Left hindlimb (tissue), 1 donor: ENCODE measurements around the gene NTNG1.
"Not testable (repeated sequence)": the region's sequence is repeated elsewhere in the genome, so short reads cannot be mapped to it uniquely, and the experiment has no call there.

Experiments
- DNase-seq: peaks from one replicate; pipeline ENCODE4 v3.0.0-alpha.2; 2018

The NTNG1 gene

DNA sequence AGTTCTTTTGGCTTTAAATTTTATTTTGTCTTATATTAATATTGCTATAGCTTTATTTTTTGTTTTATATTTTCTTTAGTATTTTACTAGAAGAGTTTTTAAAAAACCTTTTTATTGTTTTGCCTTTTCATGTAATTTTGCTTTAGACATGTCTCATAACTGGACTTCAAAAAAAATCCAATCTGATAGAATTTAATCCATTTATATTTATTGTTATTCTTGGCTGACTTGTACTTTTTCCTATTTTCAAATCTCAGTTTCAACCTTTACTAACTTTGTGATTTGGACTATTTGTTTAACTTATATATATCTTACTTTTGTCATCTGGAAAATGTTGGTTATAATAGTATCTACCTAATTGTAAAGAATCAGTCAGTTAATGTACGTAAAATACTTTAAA is 61.2 kb downstream of the NTNG1 start:
- DNase-seq: no peak

DNA sequence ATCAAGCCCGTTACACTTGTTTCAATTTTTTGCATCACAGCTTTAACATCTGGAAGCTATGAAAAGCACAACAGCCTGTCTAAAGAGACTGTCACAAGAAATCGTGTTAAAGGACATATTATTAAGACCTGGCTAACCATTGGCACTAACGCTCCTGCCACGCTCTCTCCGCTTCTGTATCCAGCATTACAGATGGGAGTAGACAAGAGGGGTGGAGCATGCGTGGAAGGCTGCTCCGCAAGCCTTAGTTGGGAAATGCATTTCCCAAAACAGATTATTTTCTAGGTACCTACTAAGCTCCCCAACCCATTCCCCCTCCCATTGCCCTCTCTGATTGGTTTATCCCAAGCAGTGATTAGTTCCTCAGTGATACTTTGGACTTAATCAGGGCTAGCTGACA is 72.4 kb downstream of the NTNG1 start:
- no peak for DNase-seq

DNA sequence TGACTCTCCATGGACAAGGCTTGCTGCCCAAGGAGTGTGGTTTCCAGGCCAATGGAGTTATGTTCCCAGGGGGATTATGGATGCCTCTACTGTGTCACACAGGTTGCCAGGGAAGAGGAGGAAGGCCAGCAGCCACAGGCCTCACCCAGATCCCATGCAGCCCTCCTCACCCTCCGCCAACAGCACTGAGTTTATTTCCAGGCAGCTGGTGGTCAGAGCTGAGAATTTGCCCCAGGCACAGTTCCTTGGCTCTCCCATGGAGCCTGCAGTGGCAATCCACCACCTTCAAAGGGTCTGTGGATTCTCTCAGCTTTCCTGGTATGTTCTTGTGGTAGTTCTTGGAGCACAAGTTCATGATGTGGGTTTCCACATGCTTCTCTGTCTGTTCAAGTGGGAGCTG is 79.2 kb downstream of the NTNG1 start:
- no peak for DNase-seq

DNA sequence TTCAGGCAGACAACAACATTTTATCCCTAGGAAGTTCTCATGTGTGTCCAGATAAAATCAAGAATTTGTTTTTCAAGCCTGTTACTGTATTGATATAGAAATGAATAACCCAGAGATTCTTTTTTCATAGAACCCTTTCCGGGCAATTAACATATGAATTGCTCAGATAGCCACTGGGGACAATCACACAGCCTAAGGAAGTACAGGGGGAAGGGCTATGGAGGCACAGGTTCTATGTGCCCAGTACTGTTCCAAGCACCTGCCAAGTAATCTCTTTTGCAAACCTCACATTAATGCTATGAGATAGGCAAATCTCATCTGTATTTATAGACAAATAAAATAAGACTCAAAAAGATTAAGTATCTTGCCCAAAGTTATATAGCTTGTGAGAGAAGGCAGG is 84.9 kb downstream of the NTNG1 start:
- DNase-seq: no peak

DNA sequence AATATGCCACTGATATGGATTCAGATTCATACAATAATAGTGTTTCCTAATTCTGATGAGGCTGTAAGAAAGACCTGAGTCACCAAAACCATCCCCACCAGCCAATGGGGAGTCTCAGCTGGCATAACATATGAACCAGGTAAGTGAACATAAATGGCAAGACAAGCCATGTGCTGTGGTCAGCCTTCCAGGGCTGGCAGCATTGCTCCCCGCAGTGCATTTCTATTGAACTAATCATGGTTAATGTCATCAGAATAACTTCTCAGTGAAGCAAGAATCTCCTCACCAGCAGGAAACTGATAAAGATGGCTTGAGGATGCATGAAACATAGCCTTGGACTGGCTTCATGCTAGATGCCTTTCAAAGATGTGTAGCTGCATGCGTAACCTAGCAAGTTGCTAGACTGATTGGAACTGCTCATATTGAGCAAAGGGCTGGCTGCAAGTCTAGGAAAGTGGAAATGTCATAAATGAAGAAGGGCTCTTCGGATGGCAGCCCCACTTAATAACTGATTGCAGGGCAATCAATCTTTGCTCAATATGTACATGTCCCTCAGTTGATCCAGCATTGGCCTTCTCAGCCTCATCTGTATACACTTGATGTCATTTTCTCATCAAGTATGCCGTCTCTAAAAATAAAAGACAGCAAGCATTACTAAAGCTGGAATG is 88.0 kb downstream of the NTNG1 start:
- DNase-seq: no peak

DNA sequence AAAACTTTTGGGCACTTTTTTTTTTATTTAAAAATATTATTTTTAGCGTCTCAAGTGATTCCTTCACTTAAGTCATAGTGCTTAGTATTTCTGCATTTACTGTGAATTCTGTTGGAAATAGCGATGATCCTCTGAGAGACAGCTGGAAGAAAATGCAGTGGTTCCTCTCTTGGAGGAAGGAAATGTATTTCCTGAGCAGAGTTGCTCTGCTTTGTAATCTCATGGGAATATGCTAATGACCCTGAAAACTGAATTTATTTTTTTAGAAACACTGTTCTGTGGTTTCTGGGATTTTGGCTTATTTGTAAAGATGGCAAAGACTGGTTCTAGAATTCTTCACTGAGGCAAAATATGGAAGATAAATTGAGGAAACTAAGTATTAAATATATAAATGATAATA is 88.9 kb downstream of the NTNG1 start:
- no peak for DNase-seq

DNA sequence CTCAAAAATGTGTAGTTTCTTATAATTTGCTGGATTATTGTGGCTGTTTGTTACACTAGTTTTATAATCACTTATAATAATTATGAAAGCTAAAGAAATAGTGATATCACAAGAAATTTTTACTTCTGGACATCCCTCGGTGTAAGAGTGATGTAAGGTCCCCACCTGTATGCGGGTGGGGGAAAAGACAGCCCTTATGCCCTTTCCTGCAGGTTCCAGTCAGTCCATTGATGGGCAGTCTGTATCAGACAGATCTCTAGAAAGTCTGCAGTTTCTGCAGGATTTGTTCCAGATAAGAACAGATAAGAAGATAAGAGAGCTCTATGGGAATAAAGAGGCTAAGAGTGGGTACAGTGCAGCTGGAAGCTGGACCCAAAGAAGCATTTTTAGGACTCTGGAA is 89.3 kb downstream of the NTNG1 start:
- no peak for DNase-seq

DNA sequence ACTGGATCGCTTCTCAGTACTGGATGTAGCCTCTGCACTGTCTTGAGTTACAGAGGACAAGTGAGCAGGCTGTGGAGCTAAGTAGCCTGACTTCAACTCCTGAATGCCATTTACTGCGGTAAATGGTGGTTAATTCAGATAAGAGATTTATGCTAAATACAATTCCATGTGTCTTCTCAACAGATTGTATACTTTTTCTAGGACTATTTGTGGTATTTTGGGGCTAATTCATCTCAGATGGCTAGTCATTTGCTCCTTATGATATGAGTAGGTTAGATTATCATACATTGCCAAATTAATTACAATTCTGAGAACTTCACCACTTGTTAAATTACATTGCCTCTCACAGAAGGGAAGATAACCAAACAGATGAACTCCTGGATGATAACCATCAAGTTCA is 90.5 kb downstream of the NTNG1 start:
- no peak for DNase-seq

DNA sequence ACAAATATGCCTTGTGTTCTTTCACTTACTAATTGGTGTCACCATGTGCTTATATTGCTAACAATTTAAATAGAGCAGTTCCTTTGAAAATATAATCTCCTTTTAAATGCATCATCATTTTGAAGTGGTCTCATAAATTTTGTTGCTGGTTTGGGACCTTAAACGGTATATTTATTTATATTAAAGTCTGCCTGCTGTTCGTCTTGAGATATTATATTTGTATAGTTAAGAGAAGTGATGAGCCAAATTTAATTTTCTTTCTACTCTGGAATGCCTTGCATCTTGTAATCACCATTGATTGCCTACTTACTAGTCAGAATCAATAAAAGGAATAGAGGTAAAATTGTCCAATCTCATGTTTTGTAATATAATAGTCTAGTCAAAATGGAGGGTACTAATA is 91.6 kb downstream of the NTNG1 start:
- DNase-seq: no peak

DNA sequence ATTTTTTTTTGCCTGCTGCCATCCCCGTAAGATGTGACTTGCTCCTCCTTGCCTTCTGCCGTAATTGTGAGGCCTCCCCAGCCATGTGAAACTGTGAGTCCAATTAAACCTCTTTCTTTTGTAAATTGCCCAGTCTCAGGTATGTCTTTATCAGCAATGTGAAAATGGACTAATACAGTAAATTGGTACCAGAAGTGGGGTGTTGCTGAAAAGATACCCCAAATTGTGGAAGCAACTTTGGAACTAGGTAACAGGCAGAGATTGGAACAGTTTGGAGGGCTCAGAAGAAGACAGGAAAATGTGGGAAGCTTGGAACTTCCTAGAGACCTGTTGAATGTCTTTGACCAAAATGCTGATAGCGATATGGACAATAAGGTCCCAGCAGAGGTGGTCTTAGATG is 95.9 kb downstream of the NTNG1 start:
- DNase-seq: not testable (repeated sequence)

DNA sequence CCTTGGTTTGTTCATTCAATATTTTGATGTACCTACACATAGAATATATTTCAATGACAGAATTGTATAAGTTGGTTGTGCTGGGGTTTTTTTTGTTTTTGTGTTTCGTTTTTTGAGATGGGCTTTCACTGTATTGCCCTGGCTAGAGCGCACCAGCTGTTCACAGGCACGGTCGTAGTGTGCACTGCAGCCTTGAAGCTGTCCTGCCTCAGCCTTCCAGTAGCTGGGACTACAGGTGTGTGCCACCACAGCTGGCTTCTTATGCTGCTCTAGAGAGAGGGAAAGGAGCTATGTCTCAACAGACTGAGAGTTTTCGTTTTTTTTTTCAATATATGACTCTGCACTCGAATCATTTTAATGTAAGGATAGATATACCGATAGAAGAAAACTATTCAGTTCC is 102.6 kb downstream of the NTNG1 start:
- no peak for DNase-seq

DNA sequence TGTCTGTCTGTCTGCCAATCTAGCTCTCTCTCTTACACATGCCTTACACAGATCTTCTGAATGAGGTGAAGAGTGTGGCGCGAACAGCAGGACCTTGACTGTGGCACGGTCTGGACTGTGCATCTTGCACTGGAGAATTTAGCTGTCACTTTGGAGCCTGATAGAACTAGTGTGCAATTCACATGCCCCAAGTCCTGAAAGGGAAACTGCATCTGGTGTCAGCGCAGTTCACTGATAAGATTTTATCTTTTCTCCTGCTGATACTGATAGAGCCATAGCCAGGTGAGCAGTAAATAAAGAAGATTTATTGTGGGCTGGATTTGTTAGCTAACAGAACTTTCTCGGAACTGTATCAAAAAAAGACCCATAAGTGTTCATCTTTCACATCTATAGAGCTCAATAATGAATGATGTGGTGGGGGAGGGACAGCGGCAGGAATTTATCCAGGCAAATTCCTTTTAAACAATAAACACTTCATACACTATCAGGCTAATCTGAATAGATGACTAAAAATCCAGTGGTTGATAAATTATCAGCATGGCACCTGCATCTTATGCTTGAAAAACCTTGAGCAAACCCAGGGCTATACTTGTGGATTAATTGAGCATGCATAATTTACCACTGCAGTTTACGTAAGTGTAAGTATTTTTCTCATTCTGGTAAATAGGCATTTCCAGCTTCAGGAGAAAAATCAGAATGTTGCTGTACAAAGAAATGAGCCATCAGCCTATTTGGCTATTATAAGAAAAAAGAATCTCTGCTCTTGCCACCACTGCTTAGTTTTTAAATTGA is 104.1 kb downstream of the NTNG1 start:
- no peak for DNase-seq

DNA sequence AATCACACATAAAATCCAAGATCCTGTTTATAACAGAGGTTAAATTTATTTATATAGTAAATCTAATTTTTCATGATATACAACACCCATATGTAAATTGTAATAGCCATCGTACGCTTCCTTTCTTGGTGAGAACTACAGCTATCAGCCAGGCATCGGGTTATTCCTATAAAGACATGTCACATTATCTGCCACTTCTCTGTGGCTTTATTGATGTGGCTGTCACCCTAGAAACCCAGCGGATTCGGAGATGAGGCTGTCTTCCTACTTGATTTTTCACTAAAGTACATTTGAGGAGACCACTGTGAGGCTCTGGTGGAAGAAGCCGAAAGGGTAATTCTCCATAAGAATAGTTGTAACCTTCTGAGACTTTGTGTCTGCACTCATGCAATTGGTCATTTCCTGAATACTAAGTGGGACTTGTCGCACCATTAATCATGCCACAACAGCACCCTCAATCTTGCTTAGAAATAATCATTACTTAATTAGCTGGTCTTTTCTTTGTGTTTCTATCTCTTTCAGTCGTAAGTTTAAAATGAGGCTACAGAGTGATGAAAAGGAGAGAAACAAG is 106.0 kb downstream of the NTNG1 start:
- DNase-seq: no peak

DNA sequence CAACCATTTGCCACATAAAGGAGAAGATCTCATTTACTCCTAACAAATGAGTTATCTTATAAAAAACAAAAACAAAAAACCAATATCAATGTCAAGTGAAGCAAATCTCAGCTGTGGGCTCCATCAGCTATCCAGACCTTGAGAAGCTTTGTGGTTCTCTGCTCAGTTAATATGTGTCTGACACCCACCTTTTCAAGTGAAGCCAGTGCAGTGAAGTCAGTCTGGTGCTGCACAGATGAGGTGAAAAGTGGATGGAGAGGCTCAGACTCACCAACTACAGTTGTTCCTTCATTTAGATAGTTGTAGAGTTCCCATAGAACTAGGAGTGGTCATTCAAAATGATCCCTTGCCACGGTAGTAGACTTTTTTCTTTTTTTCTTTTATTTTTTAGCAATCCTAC is 106.8 kb downstream of the NTNG1 start:
- DNase-seq: no peak

DNA sequence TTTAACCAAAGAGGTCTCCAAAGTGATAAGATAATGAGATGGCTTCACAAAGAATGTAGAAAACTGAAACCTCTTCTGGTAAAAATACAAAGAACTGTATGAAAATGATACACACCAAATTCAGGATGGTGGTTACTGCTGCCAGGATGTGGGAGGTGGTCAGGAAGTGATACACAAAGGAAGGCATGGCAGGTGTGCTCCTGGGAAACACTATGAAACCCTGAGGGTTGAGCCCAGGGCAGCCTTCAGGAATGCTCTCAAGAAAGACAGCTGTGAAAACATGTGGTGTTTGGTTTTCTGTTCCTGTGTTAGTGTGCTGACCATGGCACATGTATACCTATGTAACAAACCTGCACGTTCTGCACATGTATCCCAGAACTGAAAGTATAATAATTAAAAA is 109.3 kb downstream of the NTNG1 start:
- no peak for DNase-seq

DNA sequence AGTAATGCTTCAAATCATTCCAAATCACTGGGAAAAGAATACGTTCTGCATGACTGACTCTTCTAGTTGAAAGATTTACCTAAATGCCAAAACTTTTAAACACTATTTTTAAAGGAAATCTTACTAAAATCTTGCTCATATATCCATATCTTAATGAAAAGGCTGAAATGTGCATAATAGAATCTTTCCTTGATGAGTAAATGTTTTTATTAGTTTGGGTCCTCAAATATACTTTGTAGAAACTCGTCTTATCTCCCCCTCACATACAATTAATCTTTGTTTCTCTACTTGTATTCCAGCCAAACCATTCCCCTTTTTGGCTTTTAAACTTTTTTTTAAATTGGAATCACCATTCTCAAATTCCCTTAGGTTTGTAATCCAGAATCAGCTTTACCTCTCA is 110.2 kb downstream of the NTNG1 start:
- no peak for DNase-seq

DNA sequence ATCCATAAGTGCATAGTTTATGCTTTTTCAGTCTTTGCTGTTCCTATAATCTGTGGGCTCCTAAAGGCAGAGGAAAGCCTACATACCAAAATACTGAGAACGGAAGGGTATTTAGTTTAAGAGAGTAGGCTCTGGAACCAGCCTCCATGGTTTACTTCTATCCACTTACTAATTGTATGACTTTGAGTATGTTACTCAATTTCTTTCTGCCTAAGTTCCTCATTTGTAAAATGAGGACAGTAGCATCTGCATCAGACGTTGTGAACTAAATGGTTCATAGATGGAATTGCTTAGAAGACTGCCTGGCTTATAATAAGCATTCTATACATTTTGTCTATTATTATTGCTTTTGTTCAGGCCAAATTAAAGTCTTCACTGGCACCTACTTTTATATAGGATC is 111.0 kb downstream of the NTNG1 start:
- DNase-seq: no peak

DNA sequence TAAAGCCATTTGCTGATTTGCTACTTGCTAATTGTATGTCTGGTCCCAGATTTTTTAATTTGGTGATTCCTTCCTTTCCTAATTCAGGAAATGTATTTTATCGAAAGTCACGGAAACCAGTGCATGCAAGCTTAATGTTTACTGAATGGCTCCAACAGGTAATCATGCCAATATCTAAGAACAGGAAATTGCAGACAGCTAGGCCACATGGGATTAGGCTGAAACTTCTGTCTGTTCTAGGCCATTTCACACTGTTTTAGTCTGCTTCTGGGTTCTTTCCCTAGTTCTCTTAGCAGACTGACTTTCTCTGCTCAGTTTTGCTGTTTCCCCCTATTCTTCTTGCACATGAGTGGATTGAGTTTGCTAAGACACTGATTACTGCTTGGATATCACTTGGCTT is 111.4 kb downstream of the NTNG1 start:
- DNase-seq: no peak

DNA sequence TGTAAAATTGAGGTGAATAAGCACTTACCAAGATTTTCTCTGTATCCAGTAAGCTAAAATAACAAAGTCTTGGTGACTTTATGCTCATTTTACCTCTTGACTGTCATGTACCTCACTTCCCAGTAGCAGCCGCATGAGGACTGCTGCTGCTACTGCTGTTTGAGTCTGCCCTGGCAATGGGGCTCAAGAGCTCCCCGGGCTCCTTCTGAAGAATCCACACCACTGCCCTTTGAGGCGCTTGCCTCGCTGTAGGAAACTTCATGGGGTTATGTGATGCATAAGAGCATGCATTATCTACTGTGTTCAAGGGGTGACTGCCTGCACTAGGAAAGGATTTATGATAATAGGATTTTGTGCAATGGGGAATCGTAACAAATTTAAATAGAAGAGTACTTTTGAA is 113.5 kb downstream of the NTNG1 start:
- DNase-seq: no peak

DNA sequence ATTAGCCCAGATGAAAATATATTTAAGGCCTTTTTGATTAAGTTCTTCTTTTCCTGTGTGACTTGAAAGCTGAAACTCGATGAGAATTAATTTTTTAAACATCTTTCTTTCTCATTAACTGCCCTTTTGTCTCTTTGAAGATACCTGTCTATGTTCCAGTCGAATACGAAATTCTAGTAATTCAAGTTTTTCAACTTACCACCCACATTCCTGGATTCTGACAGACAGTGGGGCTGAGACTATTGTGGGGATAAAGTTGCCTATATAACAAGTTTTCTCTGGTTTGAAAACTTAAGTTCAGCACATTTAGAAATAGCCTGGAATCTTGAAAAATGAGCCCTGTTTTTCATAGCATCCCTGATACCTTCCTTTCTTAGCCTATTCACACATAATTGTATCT is 114.6 kb downstream of the NTNG1 start:
- DNase-seq: no peak

DNA sequence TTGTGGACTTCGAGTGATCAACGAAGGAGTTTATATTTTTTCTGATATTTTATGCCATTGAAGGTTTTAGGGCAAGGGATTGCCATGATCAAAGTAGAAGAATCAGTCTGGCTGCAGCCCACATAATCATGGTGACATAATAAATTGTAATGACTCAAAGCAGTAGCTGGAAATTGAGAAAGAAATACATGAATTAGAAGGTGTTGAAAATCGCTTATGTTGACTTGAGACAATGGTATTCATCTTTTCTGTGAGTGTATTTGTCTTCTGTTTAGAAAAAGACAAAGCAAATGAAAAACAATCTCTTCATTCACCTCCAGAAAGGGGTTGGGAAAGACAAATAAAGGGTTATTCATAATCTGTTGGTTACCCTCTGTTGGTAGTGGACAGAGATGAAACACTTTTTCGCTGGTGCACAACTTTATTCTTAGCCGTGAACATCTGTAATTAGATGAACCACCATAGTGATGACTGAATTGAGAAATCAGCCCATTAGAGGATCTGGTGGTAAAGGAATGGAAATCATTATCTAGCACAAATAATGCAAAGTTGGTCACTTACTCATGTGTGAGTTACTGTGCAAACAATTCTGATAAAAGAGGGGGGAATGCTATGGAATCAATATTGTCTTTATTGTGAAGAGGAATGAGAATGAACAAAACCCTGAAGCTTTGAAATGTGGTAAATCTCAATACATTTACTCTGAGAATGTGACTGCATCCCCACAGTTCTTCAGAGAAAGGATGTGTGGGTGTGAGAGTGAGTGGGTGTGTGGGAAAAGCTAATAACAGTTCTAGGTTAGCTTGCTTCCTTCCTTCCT is 121.8 kb downstream of the NTNG1 start:
- no peak for DNase-seq

DNA sequence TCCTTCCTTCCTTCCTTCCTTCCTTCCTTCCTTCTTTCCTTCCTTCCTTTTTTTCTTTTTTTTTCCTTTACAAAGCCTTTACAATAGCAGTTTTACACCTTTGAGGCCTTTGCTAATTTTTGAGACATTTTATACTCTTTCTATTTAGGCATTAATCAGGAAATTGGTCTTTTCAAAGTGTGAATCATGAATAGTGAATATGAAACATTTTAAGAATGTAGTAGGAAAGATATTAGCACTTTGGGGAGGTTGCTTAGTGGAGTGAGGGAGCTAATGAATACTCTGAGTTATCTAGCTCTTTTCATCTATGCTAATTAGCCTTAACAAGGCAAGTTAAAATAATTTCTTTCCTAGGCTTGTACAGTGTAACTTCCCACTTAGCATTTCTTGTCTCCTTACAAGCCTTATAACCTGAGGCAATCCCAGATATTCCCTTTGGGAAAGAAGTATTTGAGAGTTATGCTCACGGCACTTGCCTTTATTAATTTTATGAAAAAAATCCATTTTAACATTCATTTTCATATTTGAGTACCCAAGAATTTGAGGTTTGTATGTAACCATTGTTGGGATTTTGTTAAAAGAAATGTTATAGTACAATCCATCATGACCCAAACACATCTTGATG is 122.6 kb downstream of the NTNG1 start:
- no peak for DNase-seq

DNA sequence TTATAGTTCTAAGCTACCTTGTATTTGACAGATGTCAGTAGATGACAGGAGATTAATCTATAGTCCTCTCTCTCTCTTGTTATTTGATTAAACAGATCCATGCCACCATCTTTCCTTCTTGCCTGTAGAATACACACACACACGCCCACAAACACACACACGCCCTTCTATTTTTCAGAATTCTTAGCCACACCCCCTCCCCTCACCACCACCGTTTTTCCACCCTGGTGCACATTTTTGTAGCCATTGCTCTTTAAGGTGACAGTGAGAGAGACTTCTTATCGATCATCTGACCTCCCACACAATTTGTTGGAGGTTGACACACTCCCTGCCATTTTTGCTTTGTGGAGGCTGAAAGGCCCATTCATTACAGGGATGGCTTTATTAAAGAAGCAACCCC is 123.2 kb downstream of the NTNG1 start:
- no peak for DNase-seq
